Measurements from ENCODE around the gene ZNF627.

The ZNF627 gene

GRCh38 chr19:11649941-11650340 lies 52.7 kb downstream of the ZNF627 start:
- no peak for DNase-seq (ENCODE audit: low spot score)
- in situ Hi-C loops (cut with MboI; ENCODE audit: low sequenced_read_pairs, unreplicated experiment) = no loop called here
- no peak for TF ChIP-seq CTCF (IDR thresholded peaks at IDR 0.05; ENCODE audit: borderline replicate concordance, control extremely low read depth, extremely low read depth, insufficient read depth, missing control alignments)

- in situ Hi-C loops (cut with MboI; ENCODE audit: low sequenced_read_pairs, unreplicated experiment) = no loop called here
- TF ChIP-seq CTCF (IDR thresholded peaks at IDR 0.05; ENCODE audit: borderline replicate concordance, control extremely low read depth, extremely low read depth, insufficient read depth, missing control alignments) = no peak
- DNase-seq (ENCODE audit: low spot score) = no peak
These were observed 53.8 kb downstream of the ZNF627 start for GRCh38 chr19:11651062-11651461.

- DNase-seq (ENCODE audit: low spot score) = no peak
- in situ Hi-C loops (cut with MboI; ENCODE audit: low sequenced_read_pairs, unreplicated experiment) = no loop called here
- no peak for TF ChIP-seq CTCF (IDR thresholded peaks at IDR 0.05; ENCODE audit: borderline replicate concordance, control extremely low read depth, extremely low read depth, insufficient read depth, missing control alignments)
These were observed 54.8 kb downstream of the ZNF627 start for GRCh38 chr19:11652056-11652455.

GRCh38 chr19:11652492-11652891 lies 55.2 kb downstream of the ZNF627 start:
- in situ Hi-C loops (cut with MboI; ENCODE audit: low sequenced_read_pairs, unreplicated experiment) = no loop called here
- DNase-seq (ENCODE audit: low spot score) = no peak
- TF ChIP-seq CTCF (IDR thresholded peaks at IDR 0.05; ENCODE audit: borderline replicate concordance, control extremely low read depth, extremely low read depth, insufficient read depth, missing control alignments) = no peak

- DNase-seq (ENCODE audit: low spot score) = no peak
- TF ChIP-seq CTCF (IDR thresholded peaks at IDR 0.05; ENCODE audit: borderline replicate concordance, control extremely low read depth, extremely low read depth, insufficient read depth, missing control alignments) = no peak
- in situ Hi-C loops (cut with MboI; ENCODE audit: low sequenced_read_pairs, unreplicated experiment) = no loop called here
These were observed 59.3 kb downstream of the ZNF627 start for GRCh38 chr19:11656535-11656934.

GRCh38 chr19:11657307-11657706 lies 60.0 kb downstream of the ZNF627 start:
- in situ Hi-C loops (cut with MboI; ENCODE audit: low sequenced_read_pairs, unreplicated experiment) = no loop called here
- no peak for TF ChIP-seq CTCF (IDR thresholded peaks at IDR 0.05; ENCODE audit: borderline replicate concordance, control extremely low read depth, extremely low read depth, insufficient read depth, missing control alignments)
- no peak for DNase-seq (ENCODE audit: low spot score)

GRCh38 chr19:11658970-11659369 lies 61.7 kb downstream of the ZNF627 start:
- DNase-seq (ENCODE audit: low spot score) = no peak
- no peak for TF ChIP-seq CTCF (IDR thresholded peaks at IDR 0.05; ENCODE audit: borderline replicate concordance, control extremely low read depth, extremely low read depth, insufficient read depth, missing control alignments)
- in situ Hi-C loops (cut with MboI; ENCODE audit: low sequenced_read_pairs, unreplicated experiment) = no loop called here
